CD4-positive, alpha-beta T cell treated with Interleukin-17A for 1 hour (primary cell): ENCODE measurements around the gene PALS1.
"Not testable (repeated sequence)": the region's sequence is repeated elsewhere in the genome, so short reads cannot be mapped to it uniquely, and the experiment has no call there.

Experiments
- DNase-seq: peaks from one replicate; pipeline ENCODE4 v3.0.0-alpha.2; 2020

Gene PALS1

DNA sequence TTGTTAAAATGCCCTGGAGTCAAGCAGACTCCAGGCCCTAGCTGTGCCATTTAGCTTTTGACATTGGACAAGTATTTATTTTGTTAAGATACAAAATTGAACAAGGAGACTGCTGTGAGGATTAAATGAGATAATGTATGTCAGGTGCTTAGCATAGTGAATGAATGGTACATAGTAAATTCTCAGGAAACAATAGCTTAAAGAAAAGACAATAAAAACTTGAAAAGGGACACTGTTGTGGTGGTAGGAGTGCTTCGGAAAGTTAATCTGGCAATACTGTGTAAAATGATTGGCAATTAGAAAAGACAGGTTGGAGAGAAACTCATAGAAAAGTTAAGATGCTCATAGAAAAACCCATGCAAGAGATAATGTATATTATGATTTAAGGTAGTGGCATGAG lies 19.7 kb downstream of the PALS1 start:
- DNase-seq = no peak

DNA sequence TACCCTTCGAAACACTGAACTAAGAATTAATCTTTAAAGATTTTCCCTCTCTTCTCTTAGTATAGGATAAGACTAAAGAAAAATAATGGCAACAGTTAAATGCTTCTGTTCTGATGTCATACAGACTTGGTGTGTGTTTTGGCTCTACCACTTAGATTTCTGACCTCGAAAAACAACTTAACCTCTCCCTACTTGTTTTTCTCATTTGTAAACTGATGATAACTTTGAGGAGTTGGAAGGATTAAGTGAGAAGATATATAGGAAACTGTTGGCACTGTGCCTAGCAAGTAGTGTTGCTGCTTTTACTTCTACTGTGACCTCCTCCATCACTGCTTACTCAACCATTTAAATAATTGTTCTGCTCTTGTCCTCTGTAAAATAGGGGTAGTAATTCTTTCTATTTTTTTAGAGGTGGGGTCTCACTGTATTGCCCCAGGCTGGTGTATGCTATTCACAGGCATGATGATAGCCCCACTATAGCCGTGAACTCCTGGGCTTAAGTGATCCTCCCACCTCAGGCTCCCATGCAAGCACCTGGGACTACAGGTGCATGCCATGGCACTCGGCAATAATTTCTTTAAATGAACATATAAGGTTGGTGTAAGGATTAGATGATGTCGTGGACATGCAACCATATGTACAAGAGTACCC lies 22.4 kb downstream of the PALS1 start:
- DNase-seq = no peak

DNA sequence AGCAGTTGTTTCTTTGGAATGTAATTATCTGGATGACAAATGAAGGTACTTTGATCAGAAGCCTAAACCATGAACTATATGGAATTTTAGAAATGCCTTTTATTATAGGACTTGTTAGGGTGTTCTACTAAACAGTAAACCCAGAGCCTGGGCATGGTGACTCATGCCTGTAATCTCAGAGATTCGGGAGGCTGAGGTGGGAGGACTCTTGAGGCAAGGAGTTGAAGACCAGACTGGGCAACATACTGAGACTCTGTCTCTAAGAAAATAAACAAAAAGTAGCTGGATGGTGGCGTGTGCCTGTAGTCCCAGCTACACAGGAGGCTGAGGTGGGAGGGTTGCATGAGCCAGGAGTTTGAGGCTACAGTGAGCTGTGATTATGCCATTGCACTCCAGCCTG lies 23.9 kb downstream of the PALS1 start:
- DNase-seq = no peak

DNA sequence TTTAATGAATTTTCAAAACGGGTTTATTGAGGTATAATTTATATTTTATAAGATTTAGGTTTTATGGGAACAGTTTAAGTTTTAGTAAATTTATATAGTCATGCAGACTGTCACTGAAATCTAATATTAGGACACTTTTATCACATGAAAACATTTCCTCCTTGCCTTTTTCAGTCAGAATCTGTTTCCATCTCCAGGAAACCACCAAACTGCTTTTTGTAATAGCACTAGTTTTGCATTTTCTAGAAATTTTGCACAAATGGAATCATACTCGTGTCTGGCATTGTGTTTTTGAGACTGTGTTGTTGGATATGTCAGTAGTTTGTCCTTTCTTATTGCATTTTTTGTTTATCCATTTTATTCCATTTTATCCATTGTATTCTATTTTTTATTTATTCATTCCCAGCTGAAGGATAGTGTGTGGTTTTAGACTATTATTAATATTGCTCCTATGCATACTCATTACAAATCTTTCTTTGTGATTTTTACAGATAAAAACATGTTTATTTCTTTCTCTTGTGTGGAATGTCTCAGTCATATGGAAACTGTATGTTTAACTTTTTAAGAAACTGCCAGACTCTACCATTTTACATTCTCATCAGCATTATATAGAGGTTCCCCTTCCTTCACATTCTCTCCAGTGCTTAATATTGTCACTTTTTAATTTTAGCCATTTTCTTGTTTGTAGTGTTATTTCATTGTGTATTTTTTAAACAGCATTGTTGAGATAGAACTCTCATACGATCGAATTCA lies 26.5 kb downstream of the PALS1 start:
- no peak for DNase-seq

DNA sequence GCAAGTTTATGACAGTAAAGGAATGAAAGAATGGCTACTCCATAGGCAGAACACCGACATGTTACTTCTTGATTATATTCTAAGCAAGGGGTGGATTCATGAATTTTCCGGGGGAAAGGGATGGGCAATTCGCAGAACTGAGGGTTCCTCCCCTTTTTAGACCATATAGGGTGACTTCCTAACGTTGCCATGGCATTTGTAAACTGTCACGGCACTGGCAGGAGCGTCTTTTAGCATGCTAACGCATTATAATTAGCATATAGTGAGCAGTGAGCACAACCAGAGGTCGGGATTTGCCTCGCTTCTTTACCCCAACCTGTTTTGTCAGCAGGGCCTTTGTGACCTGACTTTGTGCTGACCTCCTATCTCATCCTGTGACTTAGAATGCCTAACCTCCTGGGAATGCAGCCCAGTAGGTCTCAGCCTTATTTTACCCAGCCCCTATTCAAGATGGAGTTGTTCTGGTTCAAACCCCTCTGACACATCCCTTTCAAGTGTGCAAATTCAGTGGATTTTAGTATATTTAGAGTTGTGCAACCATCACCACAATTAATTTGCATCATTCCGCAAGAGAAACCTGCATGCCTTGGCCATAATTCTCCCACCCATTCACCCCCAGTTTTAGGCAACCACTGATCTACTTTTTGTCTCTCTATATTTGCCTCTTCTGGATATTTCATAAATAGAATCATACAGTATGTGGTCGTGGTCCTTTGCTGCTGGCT lies 27.4 kb downstream of the PALS1 start:
- DNase-seq = no peak

DNA sequence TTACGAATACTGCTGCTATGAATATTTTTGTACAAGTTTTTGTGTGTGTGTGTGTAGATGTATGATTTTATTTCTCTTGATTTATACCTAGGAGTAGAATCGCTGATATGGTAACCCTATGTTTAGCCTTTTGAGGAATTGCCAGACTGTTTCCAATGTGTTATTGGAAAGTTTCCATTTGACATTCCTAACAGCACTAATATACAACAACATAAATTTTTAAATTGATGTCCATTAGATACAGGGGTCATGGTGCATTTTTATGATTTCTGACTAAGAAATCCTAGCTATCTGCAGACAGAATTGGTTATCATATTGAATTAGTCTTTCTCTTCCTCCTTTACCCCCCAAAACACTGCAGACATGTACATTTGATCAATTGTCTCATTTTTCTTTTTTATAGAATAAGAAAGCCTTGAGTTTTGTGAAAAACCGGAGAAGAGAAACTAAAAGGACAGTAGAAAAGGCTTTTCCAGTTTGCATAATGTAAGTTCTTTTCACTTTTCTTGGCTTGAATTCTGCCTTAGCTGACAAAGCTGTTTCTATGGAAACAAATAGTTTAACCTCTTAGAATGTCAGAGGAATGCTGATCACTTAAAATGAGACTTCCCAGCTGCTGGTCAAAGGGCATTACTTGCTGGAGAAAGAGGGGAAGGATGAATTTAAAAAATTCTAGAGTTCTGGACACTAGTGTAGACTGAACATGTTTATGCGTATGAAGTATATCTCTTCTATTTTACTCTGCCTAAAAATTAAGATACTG lies 28.2 kb downstream of the PALS1 start:
- no peak for DNase-seq

DNA sequence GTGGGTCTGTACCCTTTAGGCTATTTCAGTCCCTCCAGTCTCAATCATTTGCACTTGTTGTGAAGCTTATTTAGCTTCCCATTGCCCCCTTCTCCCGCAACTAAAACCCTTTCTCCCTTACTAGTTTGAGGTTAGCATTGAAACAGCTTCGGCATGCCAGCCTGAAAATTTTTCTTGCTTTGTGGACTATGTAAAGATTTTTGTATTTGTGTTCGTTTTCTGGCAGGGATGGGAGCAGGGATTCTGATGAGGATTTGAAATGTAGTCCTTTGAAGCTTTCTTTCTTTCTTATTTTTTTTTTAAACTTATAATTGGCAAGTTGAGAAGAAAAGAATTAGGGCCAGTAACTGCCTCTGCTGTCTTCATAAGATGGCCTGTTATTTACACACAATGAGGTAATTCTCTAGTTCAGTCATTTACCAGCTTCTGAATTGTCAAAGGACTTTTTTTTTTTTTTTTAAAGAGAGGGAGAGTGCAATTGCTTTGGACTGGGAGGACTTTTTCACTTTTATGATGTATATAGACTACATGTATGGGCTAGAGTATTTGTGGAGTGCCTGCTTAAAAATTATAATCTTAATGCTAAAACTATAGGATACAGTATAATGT lies 29.0 kb downstream of the PALS1 start:
- DNase-seq = no peak

DNA sequence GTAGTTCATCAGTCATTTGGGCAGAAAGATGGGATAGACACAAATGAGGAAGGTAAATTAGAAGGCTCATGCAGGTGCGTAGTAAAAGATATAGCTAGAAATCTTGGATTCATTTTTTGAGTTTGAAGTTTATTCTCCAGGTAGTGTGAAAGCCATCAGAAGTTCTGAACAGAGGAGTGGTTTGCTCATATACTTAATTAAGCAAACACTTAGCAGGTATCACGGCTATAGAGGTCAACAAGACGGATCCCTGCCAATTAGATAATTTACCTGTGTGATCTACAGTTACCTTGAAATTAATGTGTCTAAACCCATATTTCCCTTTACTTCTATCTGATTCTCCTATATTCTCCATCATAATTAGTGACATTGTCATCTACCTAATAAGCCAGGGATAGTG lies 29.7 kb downstream of the PALS1 start:
- DNase-seq = no peak

DNA sequence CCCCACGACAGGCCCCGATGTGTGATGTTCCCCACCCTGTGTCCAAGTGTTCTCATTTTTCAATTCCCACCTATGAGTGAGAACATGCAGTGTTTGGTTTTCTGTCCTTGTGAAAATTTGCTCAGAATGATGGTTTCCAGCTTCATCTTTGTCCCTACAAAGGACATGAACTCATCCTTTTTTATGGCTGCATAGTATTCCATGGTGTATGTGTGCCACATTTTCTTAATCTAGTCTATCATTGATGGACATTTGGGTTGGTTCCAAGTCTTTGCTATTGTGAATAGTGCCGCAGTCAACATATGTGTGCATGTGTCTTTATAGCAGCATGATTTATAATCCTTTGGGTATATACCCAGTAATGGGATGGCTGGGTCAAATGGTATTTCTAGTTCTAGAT lies 32.0 kb downstream of the PALS1 start:
- not testable (repeated sequence) for DNase-seq

DNA sequence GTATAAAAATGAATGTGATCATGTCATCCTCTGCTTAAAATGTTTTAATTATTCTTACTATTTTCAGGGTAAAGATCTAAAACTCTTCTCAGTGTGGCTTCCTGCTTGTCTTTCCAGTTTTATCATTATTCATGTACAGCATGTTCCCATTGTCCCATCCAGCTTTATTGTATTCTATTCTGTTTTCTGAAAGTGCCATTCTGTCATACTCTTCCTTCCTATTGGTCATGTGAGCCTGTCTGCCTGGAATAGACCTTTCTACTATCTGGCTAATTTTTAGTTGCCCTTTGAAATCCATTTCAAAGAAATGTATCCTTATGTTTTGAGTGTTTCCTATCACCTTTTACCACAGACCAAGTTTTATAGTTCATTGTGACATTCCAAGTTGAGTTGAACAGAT lies 34.9 kb downstream of the PALS1 start:
- no peak for DNase-seq

DNA sequence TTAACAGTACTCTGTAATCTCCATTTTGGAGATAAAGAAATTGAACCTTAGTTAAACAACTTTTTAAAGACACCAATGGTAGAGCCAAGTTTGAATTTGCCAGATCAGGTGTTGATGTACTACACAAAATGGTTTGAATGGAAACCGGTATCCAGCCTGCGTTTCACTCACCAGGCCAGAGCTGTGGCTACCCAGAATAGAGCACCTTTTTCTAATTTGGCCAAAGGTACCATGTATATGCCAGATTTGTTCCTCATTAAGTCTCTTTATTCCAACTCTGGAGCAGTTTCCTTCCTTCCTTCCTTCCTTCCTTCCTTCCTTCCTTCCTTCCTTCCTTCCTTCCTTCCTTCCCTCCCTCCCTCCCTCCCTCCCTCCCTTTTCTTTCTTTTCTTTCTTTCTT lies 39.3 kb downstream of the PALS1 start:
- DNase-seq = no peak

DNA sequence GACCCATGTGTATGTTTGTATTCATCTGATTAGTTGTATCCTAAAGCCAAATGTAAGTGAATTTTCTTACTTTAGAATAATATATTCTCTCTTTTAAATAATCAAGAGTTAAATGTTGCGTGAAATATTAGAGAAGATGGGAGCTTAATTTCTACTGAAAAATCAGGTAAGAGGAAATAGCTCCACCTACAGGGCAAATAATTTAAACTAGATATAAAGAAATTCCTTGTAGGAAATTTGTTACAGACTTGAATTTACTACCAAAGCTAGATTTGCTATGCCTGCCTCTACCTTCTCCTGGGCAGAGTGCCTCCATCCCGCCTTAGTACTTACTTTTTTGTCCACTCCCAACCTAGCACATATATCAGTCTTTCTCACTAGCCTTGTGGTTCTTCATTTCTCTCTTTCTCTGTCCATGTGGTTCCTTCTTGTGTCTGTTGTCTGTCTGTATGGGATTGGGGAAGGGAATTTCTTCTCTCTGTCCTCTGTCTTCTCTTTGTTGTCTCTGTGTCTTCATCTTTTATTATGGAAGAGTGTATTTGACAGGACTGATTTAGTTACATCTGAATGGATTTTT lies 44.7 kb downstream of the PALS1 start:
- DNase-seq = peak; percentile 45
